ENCODE measurements around the gene GBP3.

GRCh38 chr1:88985692-88986091 is 37.0 kb downstream of the GBP3 start:
- TF ChIP-seq MAX (IDR thresholded peaks at IDR 0.05) (no peak), CTCF (IDR thresholded peaks at IDR 0.05; ENCODE audit: low read depth, low read length, missing input control) (no peak), GABPA (IDR thresholded peaks at IDR 0.05 in 1 of 2, conservative IDR thresholded peaks at IDR 0.05 in 1 of 2) (no peak), ATF3 (IDR thresholded peaks at IDR 0.05) (no peak), YY1 (IDR thresholded peaks at IDR 0.05) (no peak), TAF1 (conservative IDR thresholded peaks at IDR 0.05) (no peak), SP1 (IDR thresholded peaks at IDR 0.05) (no peak), FOXA2 (IDR thresholded peaks at IDR 0.05) (no peak), RAD21 (IDR thresholded peaks at IDR 0.05) (no peak), REST (IDR thresholded peaks at IDR 0.05) (no peak), FOXA1 (IDR thresholded peaks at IDR 0.05) (no peak), RXRA (IDR thresholded peaks at IDR 0.05) (no peak), EGR1 (IDR thresholded peaks at IDR 0.05; ENCODE audit: low read depth in 2 of 2) (no peak)
